ENCODE data around the gene SNX27. TPM values are rescaled to one million over a fixed set of nuclear protein-coding genes. Genes with fewer than 3 reads are reported as not detected.

SNX27 gene
- polyA plus RNA-seq, 3 donors, result 40.1 to 57.1 (median 47.6) TPM

GRCh38 chr1:151611288-151611790, 511 bp upstream of the SNX27 start:
- Mint-ChIP-seq H3K4me3 (peak overlapping the region; percentile 85 to 94), H3K36me3 (peaks cover 8 to 10% of the 10 kb centered on the region in 2 donors), H3K9me3 (peaks cover 0 to 3% (median 0%) of the 10 kb centered on the region in 7 donors), H3K27me3 (ENCODE audit: low read depth in 3 of 3) (peaks cover 0 to 3% (median 0%) of the 10 kb centered on the region in 3 donors), H3K4me1 (peaks cover 60% of the 10 kb centered on the region), H3K27ac (peak overlapping the region; percentile 97 to 100 (median 99))
- Histone ChIP-seq H3K27me3 (ENCODE audit: control insufficient read depth in 2 of 2, insufficient read depth in 2 of 2, low read length in 2 of 2) (no peaks in the 10 kb centered on the region), H2AFZ (ENCODE audit: insufficient read depth, low read depth, low read length, poor library complexity, severe bottlenecking) (peak overlapping the region; percentile 95), H3K4me1 (ENCODE audit: control insufficient read depth in 1 of 2, insufficient read depth in 2 of 2, low read length in 2 of 2) (peaks cover 49 to 60% of the 10 kb centered on the region in 2 donors), H3K79me2 (ENCODE audit: insufficient read depth, low read length) (peaks cover 48% of the 10 kb centered on the region), H3K27ac (ENCODE audit: low read depth in 1 of 2, low read length in 2 of 2) (peak overlapping the region; percentile 95), H3K9ac (ENCODE audit: insufficient read depth, low read length, poor library complexity, severe bottlenecking) (peak overlapping the region; percentile 94), H4K20me1 (ENCODE audit: insufficient read depth, low read length) (peaks cover 14% of the 10 kb centered on the region), H3K9me3 (replicated peaks in 1 of 2; ENCODE audit: control insufficient read depth in 1 of 2, insufficient read depth in 1 of 2, low read length in 2 of 2) (no peaks in the 10 kb centered on the region), H3K4me2 (replicated peaks; ENCODE audit: extremely low read depth, low read length, poor library complexity, severe bottlenecking) (peak overlapping the region; percentile 89), H3K36me3 (replicated peaks in 1 of 2; ENCODE audit: control insufficient read depth in 1 of 2, insufficient read depth in 2 of 2, low read length in 2 of 2) (no peaks in the 10 kb centered on the region), H3K4me3 (replicated peaks in 1 of 3; ENCODE audit: low read depth in 2 of 3, low read length in 3 of 3) (peak overlapping the region; percentile 64 to 90 (median 89))
- WGBS (ENCODE audit: insufficient coverage), result 0% methylated on average over 1 of the region's 6 CpGs
- no peak for TF ChIP-seq CTCF (IDR thresholded peaks at IDR 0.05)
- intact Hi-C loops (cut with micrococcal nuclease), result loop anchor here in 1 of 2 donors (5.0 to 10.0 kb wide), 2 partner anchors 383 to 444 kb away; partner anchors contain the start of genes LYSMD1, S100A10 and SCNM1
- DNase-seq, result peak; percentile 97 to 100 (median 100)

- H3K4me3 ChIP-seq (replicated peaks in 1 of 3; ENCODE audit: low read depth in 2 of 3, low read length in 3 of 3), result peak overlapping the region; percentile 64 to 90 (median 89)
- peak overlapping the region; percentile 94 to 97 for H3K4me3 Mint-ChIP-seq
- TF ChIP-seq CTCF (IDR thresholded peaks at IDR 0.05), result no peak
- H4K20me1 ChIP-seq (ENCODE audit: insufficient read depth, low read length), result peaks cover 24% of the 10 kb centered on the region
- peak overlapping the region; percentile 85 to 99 (median 98) for H3K27ac Mint-ChIP-seq
- peaks cover 61% of the 10 kb centered on the region for H3K79me2 ChIP-seq (ENCODE audit: insufficient read depth, low read length)
- H3K36me3 Mint-ChIP-seq, result peaks cover 14 to 15% of the 10 kb centered on the region in 2 donors
- intact Hi-C loops (cut with micrococcal nuclease), result loop anchor here in 1 of 2 donors (5.0 to 10.0 kb wide), 2 partner anchors 382 to 445 kb away; partner anchors contain the start of genes LYSMD1, S100A10 and SCNM1
- peaks cover 3 to 4% of the 10 kb centered on the region in 2 donors for H3K36me3 ChIP-seq (replicated peaks in 1 of 2; ENCODE audit: control insufficient read depth in 1 of 2, insufficient read depth in 2 of 2, low read length in 2 of 2)
- peak overlapping the region; percentile 89 for H3K4me2 ChIP-seq (replicated peaks; ENCODE audit: extremely low read depth, low read length, poor library complexity, severe bottlenecking)
- no peaks in the 10 kb centered on the region for H3K9me3 ChIP-seq (replicated peaks in 1 of 2; ENCODE audit: control insufficient read depth in 1 of 2, insufficient read depth in 1 of 2, low read length in 2 of 2)
- under 1% methylated on average over 40 of the region's 44 CpGs for WGBS (ENCODE audit: insufficient coverage)
- H3K9ac ChIP-seq (ENCODE audit: insufficient read depth, low read length, poor library complexity, severe bottlenecking), result peak overlapping the region; percentile 94
- DNase-seq, result peak in 2 of 3 donors; percentile 16 to 29
- H2AFZ ChIP-seq (ENCODE audit: insufficient read depth, low read depth, low read length, poor library complexity, severe bottlenecking), result peak overlapping the region; percentile 95
- H3K27me3 ChIP-seq (ENCODE audit: control insufficient read depth in 2 of 2, insufficient read depth in 2 of 2, low read length in 2 of 2), result no peaks in the 10 kb centered on the region
- peaks cover 60% of the 10 kb centered on the region for H3K4me1 Mint-ChIP-seq
- peak overlapping the region; percentile 95 for H3K27ac ChIP-seq (ENCODE audit: low read depth in 1 of 2, low read length in 2 of 2)
- H3K9me3 Mint-ChIP-seq, result peaks cover 0 to 3% (median 0%) of the 10 kb centered on the region in 7 donors
- H3K27me3 Mint-ChIP-seq (ENCODE audit: low read depth in 3 of 3), result peaks cover 0 to 2% (median 0%) of the 10 kb centered on the region in 3 donors
- H3K4me1 ChIP-seq (ENCODE audit: control insufficient read depth in 1 of 2, insufficient read depth in 2 of 2, low read length in 2 of 2), result peaks cover 56 to 71% of the 10 kb centered on the region in 2 donors
These were observed 841 bp downstream of the SNX27 start for GRCh38 chr1:151612501-151613281.
